DND-41 (cell line): Measurements from ENCODE around the gene LBHD1.

Experiments
- ATAC-seq: fragments of 200-7000 bp; cut with Tn5 transposase; 3 replicates; pipeline ENCODE4 v1.9.1; 2021; ENCODE audit warnings: low read depth; ENCODE audit not compliant: insufficient read depth
- DNase-seq: peaks from one replicate; pipeline ENCODE4 v3.0.0-alpha.2; 2020
- H2AFZ ChIP-seq: 2 replicates; pipeline ENCODE4 v1.6.0; 2012; ENCODE audit warnings: low read depth, low read length
- H3K27ac ChIP-seq: 2 replicates; pipeline ENCODE4 v1.5.1; 2012; ENCODE audit warnings: low read length, inconsistent platforms
- H3K27me3 ChIP-seq: fragments of 200-600 bp; sonication (generic); 2 replicates; pipeline ENCODE4 v1.6.0; 2012; ENCODE audit warnings: low read length, mild to moderate bottlenecking, inconsistent platforms; ENCODE audit not compliant: insufficient read depth, poor library complexity
- H3K36me3 ChIP-seq: 2 replicates; pipeline ENCODE4 v1.5.1; 2012; ENCODE audit warnings: low read length, inconsistent platforms; ENCODE audit not compliant: insufficient read depth
- H3K4me1 ChIP-seq: 2 replicates; pipeline ENCODE4 v1.5.1; 2012; ENCODE audit warnings: mild to moderate bottlenecking, low read length; ENCODE audit not compliant: insufficient read depth
- H3K4me2 ChIP-seq: 2 replicates; pipeline ENCODE4 v1.6.0; 2012; ENCODE audit warnings: mild to moderate bottlenecking, moderate library complexity, low read length, inconsistent platforms; ENCODE audit not compliant: insufficient read depth
- H3K4me3 ChIP-seq, 2 experiments: fragments of 200-600 bp in 1 of 2; shearing (Covaris generic) in 1 of 2; 2 replicates each; pipeline ENCODE4 v1.5.1; 2012 to 2016; ENCODE audit warnings: inconsistent platforms in 2 of 2, low read length in 2 of 2, mild to moderate bottlenecking in 2 of 2, low read depth in 1 of 2, moderate library complexity in 1 of 2
- H3K79me2 ChIP-seq: 2 replicates; pipeline ENCODE4 v1.6.0; 2012; ENCODE audit warnings: low read length, inconsistent platforms; ENCODE audit not compliant: insufficient read depth
- H3K9ac ChIP-seq: 2 replicates; pipeline ENCODE4 v1.6.0; 2012; ENCODE audit warnings: low read depth, mild to moderate bottlenecking, inconsistent platforms, low read length, moderate library complexity
- H3K9me3 ChIP-seq: 2 replicates; pipeline ENCODE4 v1.5.1; 2012; ENCODE audit warnings: low read length, moderate library complexity, mild to moderate bottlenecking, inconsistent platforms; ENCODE audit not compliant: insufficient read depth, severe bottlenecking
- H4K20me1 ChIP-seq: 2 replicates; pipeline ENCODE4 v1.6.0; 2012; ENCODE audit warnings: low read length; ENCODE audit not compliant: insufficient read depth
- EZH2 ChIP-seq: IDR thresholded peaks from 3 replicates; pipeline ENCODE4 v1.6.1; 2012; ENCODE audit warnings: borderline replicate concordance, low read depth, mild to moderate bottlenecking, moderate library complexity, low read length, inconsistent platforms; ENCODE audit not compliant: severe bottlenecking
- TF ChIP-seq, protein P1 (sequence below): IDR thresholded peaks from 2 replicates; pipeline ENCODE4 v1.5.1; 2012; ENCODE audit warnings: borderline replicate concordance, low read length, moderate library complexity, mild to moderate bottlenecking; ENCODE audit not compliant: poor library complexity, severe bottlenecking; ENCODE audit errors: extremely low read depth

LBHD1 gene

DNA sequence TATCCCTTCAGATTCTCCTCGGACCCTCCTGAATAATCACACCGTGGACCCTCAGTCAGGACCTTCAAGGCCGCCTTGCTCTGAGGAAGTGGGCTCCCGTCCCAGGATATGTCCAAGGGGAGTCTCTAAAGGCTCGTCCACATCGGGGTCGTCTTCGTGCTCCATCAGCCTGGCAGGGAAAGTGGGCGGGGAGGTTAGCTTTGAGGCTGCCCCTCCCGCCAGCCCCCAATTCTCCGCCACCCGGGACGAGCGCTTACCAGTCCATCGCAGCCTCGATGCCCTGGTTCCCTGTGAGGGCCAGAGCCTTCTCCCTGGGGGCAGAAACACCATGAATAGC, 6.3 kb upstream of the LBHD1 start:
- Histone ChIP-seq H3K27me3 (no peaks in the 10 kb centered on the region), H2AFZ (peak overlapping the region; percentile 100)

DNA sequence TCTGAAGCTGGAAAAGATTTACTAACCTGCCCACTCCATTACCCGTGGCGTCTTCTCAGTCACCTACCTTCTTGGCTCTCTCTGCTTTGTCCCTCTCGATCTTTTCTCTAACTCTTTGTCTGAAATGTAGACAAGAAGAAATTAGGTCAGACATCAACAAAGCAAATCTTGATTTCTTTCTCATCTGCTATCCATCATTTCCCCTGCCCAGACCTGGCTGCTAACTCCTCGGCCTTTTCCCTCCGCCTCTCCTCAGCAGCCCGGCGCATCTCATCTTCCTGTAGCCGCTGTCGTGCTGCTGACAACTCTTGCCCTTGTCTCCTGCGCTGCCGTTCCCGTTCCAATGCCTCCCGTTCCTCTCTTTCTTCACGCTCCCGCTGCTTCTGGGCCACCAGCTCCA, 5.6 kb upstream of the LBHD1 start:
- H3K4me3 ChIP-seq: peak overlapping the region; percentile 99 to 100; a peak in 3 of 4 replicates
- peaks cover 43% of the 10 kb centered on the region for H3K4me1 ChIP-seq
- peaks cover 55% of the 10 kb centered on the region for H3K79me2 ChIP-seq
- H3K36me3 ChIP-seq: peaks cover 41% of the 10 kb centered on the region
- DNase-seq (no peak), ATAC-seq (no peak)
- no peaks in the 10 kb centered on the region for H3K27me3 ChIP-seq
- peak overlapping the region; percentile 98 for H3K4me2 ChIP-seq
- peaks cover 6% of the 10 kb centered on the region; the same call in 1 of the 2 replicates for H4K20me1 ChIP-seq
- H3K9me3 ChIP-seq: no peaks in the 10 kb centered on the region
- H3K27ac ChIP-seq: no peak overlapping the region
- H2AFZ ChIP-seq: no peak overlapping the region
- H3K9ac ChIP-seq: peak overlapping the region; percentile 94
- TF ChIP-seq, protein P1, sequence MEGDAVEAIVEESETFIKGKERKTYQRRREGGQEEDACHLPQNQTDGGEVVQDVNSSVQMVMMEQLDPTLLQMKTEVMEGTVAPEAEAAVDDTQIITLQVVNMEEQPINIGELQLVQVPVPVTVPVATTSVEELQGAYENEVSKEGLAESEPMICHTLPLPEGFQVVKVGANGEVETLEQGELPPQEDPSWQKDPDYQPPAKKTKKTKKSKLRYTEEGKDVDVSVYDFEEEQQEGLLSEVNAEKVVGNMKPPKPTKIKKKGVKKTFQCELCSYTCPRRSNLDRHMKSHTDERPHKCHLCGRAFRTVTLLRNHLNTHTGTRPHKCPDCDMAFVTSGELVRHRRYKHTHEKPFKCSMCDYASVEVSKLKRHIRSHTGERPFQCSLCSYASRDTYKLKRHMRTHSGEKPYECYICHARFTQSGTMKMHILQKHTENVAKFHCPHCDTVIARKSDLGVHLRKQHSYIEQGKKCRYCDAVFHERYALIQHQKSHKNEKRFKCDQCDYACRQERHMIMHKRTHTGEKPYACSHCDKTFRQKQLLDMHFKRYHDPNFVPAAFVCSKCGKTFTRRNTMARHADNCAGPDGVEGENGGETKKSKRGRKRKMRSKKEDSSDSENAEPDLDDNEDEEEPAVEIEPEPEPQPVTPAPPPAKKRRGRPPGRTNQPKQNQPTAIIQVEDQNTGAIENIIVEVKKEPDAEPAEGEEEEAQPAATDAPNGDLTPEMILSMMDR: no peak
- TF ChIP-seq EZH2: no peak

More for the DNA sequence above, 6.3 kb upstream of the LBHD1 start:
- Histone ChIP-seq H3K4me3 (peak overlapping the region; percentile 99 to 100), H4K20me1 (peaks cover 6% of the 10 kb centered on the region; the same call in 1 of the 2 replicates), H3K27ac (peak overlapping the region; percentile 98), H3K4me1 (peaks cover 37% of the 10 kb centered on the region), H3K4me2 (peak overlapping the region; percentile 98), H3K36me3 (peaks cover 34% of the 10 kb centered on the region), H3K9me3 (no peaks in the 10 kb centered on the region), H3K79me2 (peaks cover 48% of the 10 kb centered on the region), H3K9ac (peak overlapping the region; percentile 94)
- TF ChIP-seq EZH2: no peak
- TF ChIP-seq, protein P1: no peak
- DNase-seq (no peak), ATAC-seq (no peak)

DNA sequence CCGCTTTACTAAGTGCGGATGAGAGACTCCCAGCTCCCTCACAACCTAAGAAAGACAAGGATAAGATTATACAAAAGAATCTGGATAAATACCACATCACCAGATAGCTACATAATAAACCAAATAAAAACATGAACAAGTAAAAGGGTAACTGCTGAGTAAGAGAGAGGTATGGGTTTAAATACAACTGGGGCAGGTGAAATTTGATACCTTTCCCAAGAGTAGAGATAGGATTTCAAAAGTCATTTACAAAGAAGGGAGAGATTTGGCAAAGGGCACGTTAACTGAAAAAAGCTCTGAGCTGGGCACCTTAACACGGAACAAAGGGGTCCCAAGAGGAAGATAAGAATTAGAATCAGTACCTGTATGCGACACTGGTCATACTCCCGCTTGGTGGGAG, 5.1 kb upstream of the LBHD1 start:
- Histone ChIP-seq H3K4me2 (peak overlapping the region; percentile 98), H3K27ac (no peak overlapping the region), H3K36me3 (peaks cover 41% of the 10 kb centered on the region), H4K20me1 (peaks cover 6% of the 10 kb centered on the region; the same call in 1 of the 2 replicates), H3K4me3 (peak overlapping the region in 1 of 2 experiments; percentile 100; a peak in 1 of 4 replicates), H3K4me1 (peaks cover 49% of the 10 kb centered on the region), H2AFZ (no peak overlapping the region), H3K79me2 (peaks cover 59% of the 10 kb centered on the region), H3K9ac (peak overlapping the region; percentile 94; the same call in 1 of the 2 replicates), H3K27me3 (no peaks in the 10 kb centered on the region), H3K9me3 (no peaks in the 10 kb centered on the region)
- ATAC-seq: no peak
- no peak for DNase-seq
- TF ChIP-seq EZH2: no peak
- TF ChIP-seq, protein P1: no peak
